Keratinocyte (primary cell): Measurements from ENCODE around the gene KSR1. TPM values are rescaled to one million over a fixed set of nuclear protein-coding genes. Genes with fewer than 3 reads are reported as not detected.
"Not testable (repeated sequence)": the region's sequence is repeated elsewhere in the genome, so short reads cannot be mapped to it uniquely, and the experiment has no call there.

ENCODE experiments used
- DNase-seq: peaks from one replicate; pipeline ENCODE4 v3.0.0-alpha.2; 2011; ENCODE audit warnings: low read depth, missing footprints, low spot score
- FAIRE-seq: peaks from 2 replicates; lab custom pipeline; 2011; peaks lifted over from hg19 to GRCh38; lab: Jason Lieb, UNC
- H2AFZ ChIP-seq: 2 replicates; pipeline ENCODE4 v1.6.0; 2012; ENCODE audit warnings: low read length, control low read depth, inconsistent platforms; ENCODE audit not compliant: control insufficient read depth
- H3K27ac ChIP-seq: 2 replicates; pipeline ENCODE4 v1.5.1; 2011; ENCODE audit warnings: low read length; ENCODE audit not compliant: control insufficient read depth, insufficient read depth
- H3K27me3 ChIP-seq: 3 replicates; pipeline ENCODE4 v1.6.0; 2011; ENCODE audit warnings: low read length; ENCODE audit not compliant: control insufficient read depth, insufficient read depth; ENCODE audit errors: extremely low read depth
- H3K36me3 ChIP-seq, 2 experiments: 2 replicates in 1 of 2; 3 replicates in 1 of 2; pipeline ENCODE4 v1.5.1; 2011; ENCODE audit warnings: low read length in 2 of 2, mild to moderate bottlenecking in 1 of 2; ENCODE audit not compliant: control insufficient read depth in 2 of 2, insufficient read depth in 2 of 2; ENCODE audit errors: extremely low read depth in 1 of 2
- H3K4me1 ChIP-seq: 3 replicates; pipeline ENCODE4 v1.5.1; 2011; ENCODE audit warnings: low read length; ENCODE audit not compliant: control insufficient read depth, insufficient read depth; ENCODE audit errors: extremely low read depth
- H3K4me2 ChIP-seq: 3 replicates; pipeline ENCODE4 v1.6.0; 2011; ENCODE audit warnings: low read depth, low read length; ENCODE audit not compliant: control insufficient read depth, insufficient read depth; ENCODE audit errors: extremely low read depth
- H3K4me3 ChIP-seq, 3 experiments: fragments of 200-600 bp in 1 of 3; sonication (generic) in 1 of 3; 2 replicates in 2 of 3; 3 replicates in 1 of 3; pipeline ENCODE4 v1.5.1; 2011 to 2016; ENCODE audit warnings: low read length in 3 of 3, mild to moderate bottlenecking in 3 of 3, control low read depth in 2 of 3, inconsistent platforms in 1 of 3, low read depth in 1 of 3, mixed read lengths in 1 of 3, mixed run types in 1 of 3, moderate library complexity in 1 of 3; ENCODE audit not compliant: control insufficient read depth in 2 of 3, insufficient read depth in 2 of 3; ENCODE audit errors: extremely low read depth in 1 of 3
- H3K79me2 ChIP-seq: 2 replicates; pipeline ENCODE4 v1.6.0; 2012; ENCODE audit warnings: low read length; ENCODE audit not compliant: control insufficient read depth, insufficient read depth
- H3K9ac ChIP-seq: 3 replicates; pipeline ENCODE4 v1.6.0; 2011; ENCODE audit warnings: low read length; ENCODE audit not compliant: control insufficient read depth, insufficient read depth; ENCODE audit errors: extremely low read depth
- H3K9me1 ChIP-seq: 3 replicates; pipeline ENCODE4 v1.6.0; 2011; ENCODE audit warnings: low read length; ENCODE audit not compliant: control insufficient read depth, insufficient read depth; ENCODE audit errors: extremely low read depth
- H3K9me3 ChIP-seq: 2 replicates; pipeline ENCODE4 v1.5.1; 2012; ENCODE audit warnings: low read depth, low read length; ENCODE audit not compliant: control insufficient read depth
- H4K20me1 ChIP-seq: 3 replicates; pipeline ENCODE4 v1.6.0; 2011; ENCODE audit warnings: low read length; ENCODE audit not compliant: control insufficient read depth, insufficient read depth; ENCODE audit errors: extremely low read depth
- EZH2 ChIP-seq: IDR thresholded peaks from one replicate; pipeline ENCODE4 v1.6.1; 2012; ENCODE audit warnings: inconsistent platforms, mild to moderate bottlenecking, low read length, moderate library complexity
- dilution Hi-C: fragments of 300-500 bp; cut with MboI; formaldehyde crosslinking; loops from one replicate; pipeline ENCODE4 v1.7.0; 2020; ENCODE audit warnings: low sequenced_read_pairs; ENCODE audit not compliant: extremely low pct_ligation_motif_present
- polyA plus RNA-seq, 5 experiments: library from polyadenylated mRNA; depleted of rRNA in 3 of 5; stranded (reverse) in 3 of 5; stranded (forward) in 1 of 5; unstranded in 1 of 5; fragments of >200 nt; gene quantifications; 1 replicate in 1 of 5; 2 replicates in 3 of 5; 3 replicates in 1 of 5; pipeline versions ENCODE4 v1.2.1 to v1.2.3, GENCODE V29; 2011 to 2012; ENCODE audit warnings: missing spikeins in 2 of 5, low read depth in 1 of 5, low replicate concordance in 1 of 5
- TF ChIP-seq, protein P1 (sequence below), 3 experiments: IDR thresholded peaks in 1 of 3; conservative IDR thresholded peaks in 1 of 3; optimal IDR thresholded peaks in 1 of 3; 2 replicates in 2 of 3; 3 replicates in 1 of 3; pipeline versions ENCODE3 to v1.5.1; 2011; ENCODE audit warnings: low read length in 3 of 3, mild to moderate bottlenecking in 3 of 3, moderate library complexity in 2 of 3, control low read depth in 1 of 3, inconsistent platforms in 1 of 3; ENCODE audit not compliant: insufficient read depth in 2 of 3; ENCODE audit errors: extremely low read depth in 1 of 3

KSR1 gene
- polyA plus RNA-seq, 1 donor (not counting 4 experiments of a cell fraction or from before 2014, with no cell fraction given): 1.3 TPM

DNA sequence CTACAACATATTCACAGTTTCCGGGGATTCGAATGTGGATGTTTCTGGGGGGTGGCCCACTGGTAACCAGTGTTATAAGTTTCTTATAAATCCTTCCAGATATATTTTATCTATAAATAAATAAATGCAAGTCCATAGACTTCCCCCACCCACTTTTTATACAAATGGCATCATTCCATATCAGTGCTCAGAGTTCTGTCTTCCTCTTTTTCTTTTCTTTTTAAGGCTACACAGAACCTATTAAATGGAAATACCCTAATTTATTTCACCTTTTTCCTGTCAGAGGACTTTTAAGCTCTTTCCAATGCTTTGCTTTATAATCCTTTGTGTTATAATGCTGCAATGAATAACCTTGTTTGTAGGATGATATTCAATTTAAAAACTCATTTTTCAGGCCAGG is 178.5 kb downstream of the KSR1 start:
- Histone ChIP-seq H3K27me3 (no peaks in the 10 kb centered on the region), H3K4me1 (peaks cover 19% of the 10 kb centered on the region), H3K9me3 (no peaks in the 10 kb centered on the region), H3K9ac (no peak overlapping the region), H3K9me1 (no peaks in the 10 kb centered on the region), H3K79me2 (no peaks in the 10 kb centered on the region), H2AFZ (no peak overlapping the region), H3K36me3 (no peaks in the 10 kb centered on the region), H3K4me2 (no peak overlapping the region), H3K27ac (no peak overlapping the region), H4K20me1 (no peaks in the 10 kb centered on the region), H3K4me3 (no peak overlapping the region)
- FAIRE-seq: no peak
- DNase-seq: no peak
- dilution Hi-C loops: no loop called here
- TF ChIP-seq, protein P1, sequence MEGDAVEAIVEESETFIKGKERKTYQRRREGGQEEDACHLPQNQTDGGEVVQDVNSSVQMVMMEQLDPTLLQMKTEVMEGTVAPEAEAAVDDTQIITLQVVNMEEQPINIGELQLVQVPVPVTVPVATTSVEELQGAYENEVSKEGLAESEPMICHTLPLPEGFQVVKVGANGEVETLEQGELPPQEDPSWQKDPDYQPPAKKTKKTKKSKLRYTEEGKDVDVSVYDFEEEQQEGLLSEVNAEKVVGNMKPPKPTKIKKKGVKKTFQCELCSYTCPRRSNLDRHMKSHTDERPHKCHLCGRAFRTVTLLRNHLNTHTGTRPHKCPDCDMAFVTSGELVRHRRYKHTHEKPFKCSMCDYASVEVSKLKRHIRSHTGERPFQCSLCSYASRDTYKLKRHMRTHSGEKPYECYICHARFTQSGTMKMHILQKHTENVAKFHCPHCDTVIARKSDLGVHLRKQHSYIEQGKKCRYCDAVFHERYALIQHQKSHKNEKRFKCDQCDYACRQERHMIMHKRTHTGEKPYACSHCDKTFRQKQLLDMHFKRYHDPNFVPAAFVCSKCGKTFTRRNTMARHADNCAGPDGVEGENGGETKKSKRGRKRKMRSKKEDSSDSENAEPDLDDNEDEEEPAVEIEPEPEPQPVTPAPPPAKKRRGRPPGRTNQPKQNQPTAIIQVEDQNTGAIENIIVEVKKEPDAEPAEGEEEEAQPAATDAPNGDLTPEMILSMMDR (optimal IDR thresholded peaks at IDR 0.05 in 1 of 3, IDR thresholded peaks at IDR 0.05 in 1 of 3, conservative IDR thresholded peaks at IDR 0.05 in 1 of 3; ENCODE audit: extremely low read depth in 1 of 3, insufficient read depth in 2 of 3, low read length in 3 of 3): no peak
- no peak for TF ChIP-seq EZH2

DNA sequence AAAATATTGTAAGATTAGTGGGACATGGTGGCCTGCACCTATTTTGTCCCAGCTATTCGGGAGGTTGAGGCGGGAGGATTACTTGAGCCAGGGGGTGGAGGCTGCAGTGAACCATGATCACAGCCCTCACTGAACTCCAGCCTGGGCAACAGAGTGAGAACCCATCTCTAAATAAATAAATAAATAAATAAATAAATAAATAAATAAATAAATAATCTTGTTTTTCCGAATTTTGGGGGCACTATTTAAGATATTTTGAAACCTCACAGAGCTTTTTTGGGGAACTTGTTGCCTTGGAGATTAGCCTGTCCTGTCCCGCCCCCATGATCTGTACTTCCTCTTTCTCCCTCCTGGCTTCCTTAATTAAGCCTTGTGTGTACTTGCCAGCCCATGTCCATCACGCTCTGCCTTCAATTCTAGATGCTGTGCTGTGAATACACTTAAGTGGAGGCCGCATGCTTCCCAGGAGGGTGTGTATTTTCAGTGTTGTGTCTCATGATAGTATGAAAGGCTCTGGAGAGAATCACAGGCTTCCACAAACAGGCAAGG is 179.1 kb downstream of the KSR1 start:
- TF ChIP-seq, protein P1 (optimal IDR thresholded peaks at IDR 0.05 in 1 of 3, IDR thresholded peaks at IDR 0.05 in 1 of 3, conservative IDR thresholded peaks at IDR 0.05 in 1 of 3; ENCODE audit: extremely low read depth in 1 of 3, insufficient read depth in 2 of 3, low read length in 3 of 3): no peak
- TF ChIP-seq EZH2: no peak

DNA sequence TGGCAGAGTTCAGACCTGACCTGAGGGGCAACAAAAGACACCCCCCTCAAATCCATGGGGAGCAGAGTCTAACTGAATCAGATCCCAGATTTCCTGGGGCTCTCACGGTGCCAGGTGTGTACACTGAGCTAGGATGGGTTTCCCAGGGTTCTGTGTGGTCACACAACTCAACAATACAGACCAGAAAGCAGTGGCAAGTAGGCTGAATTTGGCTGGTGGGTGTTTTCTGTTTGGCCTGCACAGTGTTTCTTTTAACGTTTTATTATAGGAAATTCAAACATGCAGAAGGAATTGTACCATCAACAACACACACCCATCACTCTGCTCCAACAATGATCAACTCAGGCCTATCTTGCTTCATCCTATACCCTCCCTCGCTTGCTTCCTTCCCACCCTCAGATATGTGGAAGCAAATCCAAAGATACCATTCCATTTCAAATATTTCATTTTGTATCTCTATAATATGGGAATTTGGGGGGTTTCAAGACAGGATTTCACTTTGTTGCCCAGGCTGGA is 179.8 kb downstream of the KSR1 start:
- FAIRE-seq, H3K27ac ChIP-seq, H3K36me3 ChIP-seq, H4K20me1 ChIP-seq, H3K9me3 ChIP-seq, H3K79me2 ChIP-seq, H3K4me1 ChIP-seq, H2AFZ ChIP-seq, dilution Hi-C loops, H3K27me3 ChIP-seq, DNase-seq, H3K9ac ChIP-seq, H3K4me2 ChIP-seq, H3K9me1 ChIP-seq, H3K4me3 ChIP-seq: not testable (repeated sequence)

More for the DNA sequence above, 179.1 kb downstream of the KSR1 start:
- no peaks in the 10 kb centered on the region for H3K9me3 ChIP-seq
- no peak overlapping the region for H3K4me2 ChIP-seq
- no peaks in the 10 kb centered on the region for H3K36me3 ChIP-seq
- no peak overlapping the region for H3K4me3 ChIP-seq
- H2AFZ ChIP-seq: no peak overlapping the region
- dilution Hi-C loops: no loop called here
- H3K4me1 ChIP-seq: peaks cover 13% of the 10 kb centered on the region
- no peak overlapping the region for H3K9ac ChIP-seq
- no peaks in the 10 kb centered on the region for H4K20me1 ChIP-seq
- FAIRE-seq: no peak
- H3K27ac ChIP-seq: no peak overlapping the region
- no peak for DNase-seq
- H3K79me2 ChIP-seq: no peaks in the 10 kb centered on the region
- no peaks in the 10 kb centered on the region for H3K9me1 ChIP-seq
- no peaks in the 10 kb centered on the region for H3K27me3 ChIP-seq

DNA sequence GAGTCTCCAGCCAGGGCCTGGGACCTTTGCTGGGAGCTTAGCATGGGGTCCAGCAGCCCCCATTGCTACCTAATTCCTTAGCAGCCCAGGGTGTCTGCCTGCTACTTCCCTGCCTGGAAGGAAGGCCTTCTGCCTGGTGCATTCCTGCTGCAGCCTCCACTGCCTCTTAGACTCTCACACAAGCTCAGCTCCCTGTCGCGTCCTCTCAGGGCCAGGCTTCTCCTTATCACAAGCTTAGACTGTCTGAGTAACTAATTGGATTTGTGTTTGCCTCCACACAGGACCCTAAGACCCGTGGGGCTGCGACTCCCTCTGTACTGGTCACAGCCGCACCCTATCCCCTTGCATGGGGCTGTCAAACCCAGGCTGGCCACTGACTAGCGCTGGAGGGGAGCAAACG is 181.6 kb downstream of the KSR1 start:
- H3K4me1 ChIP-seq, H3K27ac ChIP-seq, dilution Hi-C loops, H3K79me2 ChIP-seq, H2AFZ ChIP-seq, FAIRE-seq, DNase-seq, H3K4me3 ChIP-seq, H4K20me1 ChIP-seq, H3K9me3 ChIP-seq, H3K27me3 ChIP-seq, H3K4me2 ChIP-seq, H3K36me3 ChIP-seq, H3K9me1 ChIP-seq, H3K9ac ChIP-seq: not testable (repeated sequence)
